ENCODE results near the gene ANAPC7. TPM values are rescaled to one million over a fixed set of nuclear protein-coding genes. Genes with fewer than 3 reads are reported as not detected.

ANAPC7 gene
- total RNA-seq, 2 donors from 2014 or later = 60.2 to 65.8 TPM

DNA sequence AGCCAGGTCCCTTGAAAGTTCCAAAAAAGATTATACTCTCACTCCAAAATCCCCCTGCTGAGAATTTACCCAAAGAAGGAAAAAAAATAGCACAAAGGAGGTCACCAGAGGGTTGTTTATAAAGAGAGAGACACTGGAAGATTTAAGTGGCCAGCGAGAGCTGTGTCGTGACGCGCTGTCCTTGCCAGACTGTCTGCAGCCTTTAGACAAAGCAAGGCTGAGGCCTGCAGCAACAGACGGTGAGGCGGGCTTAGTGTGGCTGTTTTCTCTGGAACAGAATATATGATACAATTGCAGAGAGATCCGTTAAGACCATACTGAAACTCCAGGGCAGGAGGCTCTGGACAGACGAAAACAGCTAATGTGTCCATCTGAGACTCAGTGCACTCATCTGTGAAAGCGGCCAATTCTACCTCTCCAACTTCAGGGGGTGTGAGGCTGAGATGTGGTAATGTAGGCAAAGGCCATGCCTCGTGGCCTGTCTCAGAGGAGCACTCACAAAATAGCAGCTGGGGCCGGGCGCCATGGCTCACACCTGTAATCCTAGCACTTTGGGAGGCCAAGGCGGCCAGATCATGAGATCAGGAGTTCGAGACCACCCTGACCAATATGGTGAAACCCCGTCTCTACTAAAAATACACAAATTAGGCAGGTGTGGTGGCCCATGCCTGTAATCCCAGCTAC, 36.2 kb downstream of the ANAPC7 start:
- no peaks in the 10 kb centered on the region for H3K9me3 ChIP-seq
- H3K27me3 ChIP-seq (replicated peaks; ENCODE audit: insufficient read depth) = no peaks in the 10 kb centered on the region
- no peak overlapping the region for H3K4me3 ChIP-seq
- TF ChIP-seq, protein P1, sequence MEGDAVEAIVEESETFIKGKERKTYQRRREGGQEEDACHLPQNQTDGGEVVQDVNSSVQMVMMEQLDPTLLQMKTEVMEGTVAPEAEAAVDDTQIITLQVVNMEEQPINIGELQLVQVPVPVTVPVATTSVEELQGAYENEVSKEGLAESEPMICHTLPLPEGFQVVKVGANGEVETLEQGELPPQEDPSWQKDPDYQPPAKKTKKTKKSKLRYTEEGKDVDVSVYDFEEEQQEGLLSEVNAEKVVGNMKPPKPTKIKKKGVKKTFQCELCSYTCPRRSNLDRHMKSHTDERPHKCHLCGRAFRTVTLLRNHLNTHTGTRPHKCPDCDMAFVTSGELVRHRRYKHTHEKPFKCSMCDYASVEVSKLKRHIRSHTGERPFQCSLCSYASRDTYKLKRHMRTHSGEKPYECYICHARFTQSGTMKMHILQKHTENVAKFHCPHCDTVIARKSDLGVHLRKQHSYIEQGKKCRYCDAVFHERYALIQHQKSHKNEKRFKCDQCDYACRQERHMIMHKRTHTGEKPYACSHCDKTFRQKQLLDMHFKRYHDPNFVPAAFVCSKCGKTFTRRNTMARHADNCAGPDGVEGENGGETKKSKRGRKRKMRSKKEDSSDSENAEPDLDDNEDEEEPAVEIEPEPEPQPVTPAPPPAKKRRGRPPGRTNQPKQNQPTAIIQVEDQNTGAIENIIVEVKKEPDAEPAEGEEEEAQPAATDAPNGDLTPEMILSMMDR (IDR thresholded peaks at IDR 0.05) = no peak
- no peak for TF ChIP-seq POLR2AphosphoS5 (IDR thresholded peaks at IDR 0.05)
- no peak for TF ChIP-seq POLR2A (IDR thresholded peaks at IDR 0.05)
- H3K36me3 ChIP-seq = no peaks in the 10 kb centered on the region
- WGBS = 62% methylated on average over 15 of the region's 15 CpGs
- DNase-seq (ENCODE audit: low spot score) = no peak
- intact Hi-C loops (cut with DNase I) = no loop called here
- H3K27ac ChIP-seq = peak overlapping the region; percentile 73 to 81
- peaks cover 12% of the 10 kb centered on the region for H3K4me1 ChIP-seq (replicated peaks)

DNA sequence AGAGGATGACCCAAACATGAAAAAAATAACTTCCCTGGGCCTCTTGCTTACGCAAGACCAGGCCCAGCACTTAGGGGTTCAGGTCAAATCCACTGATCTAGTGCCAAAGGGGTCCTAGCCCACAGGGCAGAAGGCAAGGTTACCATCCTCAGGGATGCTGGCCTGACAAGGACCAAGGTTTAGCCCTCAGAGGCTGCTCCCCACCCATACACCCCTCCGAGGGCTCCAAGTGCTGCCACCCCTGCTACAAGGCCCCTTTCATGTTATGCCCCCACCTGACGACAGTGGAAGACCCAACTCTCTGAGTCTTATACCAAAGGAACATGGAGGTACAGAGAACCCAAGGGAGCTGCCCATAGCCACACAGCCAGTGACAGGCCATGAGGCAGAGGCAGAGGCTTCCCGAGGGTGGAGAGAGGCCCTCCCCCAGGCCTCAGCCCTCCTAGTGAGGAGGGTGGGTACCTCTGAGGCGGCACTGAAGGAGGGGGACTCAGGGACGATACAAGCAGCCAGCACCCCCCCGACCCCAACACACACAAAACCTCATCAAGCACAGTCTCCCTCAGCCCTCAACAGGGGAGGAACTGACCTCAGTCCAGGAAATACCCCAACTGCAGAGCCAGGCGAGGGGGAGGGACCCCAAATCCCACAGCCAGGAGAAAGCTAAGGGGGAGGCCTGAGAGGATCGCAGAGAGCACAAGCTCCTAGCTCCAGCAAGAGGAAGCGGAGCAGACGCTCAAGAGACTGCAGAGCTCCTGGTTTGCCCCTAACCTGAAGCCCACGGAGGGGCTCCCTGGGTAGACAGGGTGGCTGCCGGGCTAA, 37.0 kb downstream of the ANAPC7 start:
- peak overlapping the region; percentile 73 to 81 for H3K27ac ChIP-seq
- no peaks in the 10 kb centered on the region for H3K27me3 ChIP-seq (replicated peaks; ENCODE audit: insufficient read depth)
- H3K36me3 ChIP-seq = no peaks in the 10 kb centered on the region
- WGBS = 63% methylated on average over 13 of the region's 13 CpGs
- H3K4me1 ChIP-seq (replicated peaks) = peaks cover 11% of the 10 kb centered on the region
- no peaks in the 10 kb centered on the region for H3K9me3 ChIP-seq
- DNase-seq (ENCODE audit: low spot score) = no peak
- intact Hi-C loops (cut with DNase I) = no loop called here
- TF ChIP-seq POLR2A (IDR thresholded peaks at IDR 0.05) (no peak), POLR2AphosphoS5 (IDR thresholded peaks at IDR 0.05) (no peak)
- TF ChIP-seq, protein P1 (IDR thresholded peaks at IDR 0.05) = no peak
- no peak overlapping the region for H3K4me3 ChIP-seq

DNA sequence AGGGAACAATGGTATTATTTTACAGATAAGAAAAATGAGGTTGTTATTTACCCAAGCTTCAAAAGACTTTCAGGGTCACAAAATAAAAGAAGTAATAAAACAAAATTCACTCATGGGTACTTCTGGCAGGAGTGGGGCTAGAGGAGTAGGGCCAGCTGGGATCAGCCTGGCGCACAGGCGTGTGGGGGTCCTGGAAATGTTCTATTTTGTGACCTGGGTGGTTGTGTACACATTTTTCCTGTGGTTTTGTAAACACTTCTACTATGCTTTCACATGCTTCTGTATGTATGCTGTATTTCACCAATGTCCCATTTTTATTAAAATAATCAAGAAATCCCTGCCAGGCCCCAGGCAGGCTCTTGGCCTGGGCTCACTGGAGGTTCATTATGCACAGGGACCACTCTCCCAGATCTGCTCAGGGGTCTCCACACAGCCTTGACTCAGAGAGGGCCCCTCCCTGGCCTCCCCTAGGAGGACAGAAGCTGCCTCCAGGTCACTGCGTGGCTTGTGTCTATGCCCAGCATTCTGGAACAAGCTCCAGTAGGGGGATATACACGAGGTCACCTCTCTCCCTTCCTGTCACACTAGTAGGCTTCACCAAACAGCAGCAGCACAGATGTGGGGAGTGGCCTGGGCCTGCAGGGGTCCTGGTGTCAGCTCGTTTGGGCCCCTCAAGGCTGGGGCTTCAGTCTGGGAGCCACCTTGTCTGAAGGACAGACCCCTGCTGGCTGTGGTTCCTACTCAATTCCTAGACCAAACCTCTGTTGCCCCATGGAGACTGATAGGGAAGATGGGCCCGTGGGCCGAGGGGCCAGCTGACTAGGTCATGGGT, 37.8 kb downstream of the ANAPC7 start:
- Histone ChIP-seq H3K27me3 (replicated peaks; ENCODE audit: insufficient read depth) (no peaks in the 10 kb centered on the region), H3K4me3 (no peak overlapping the region), H3K4me1 (replicated peaks) (peaks cover 3% of the 10 kb centered on the region), H3K27ac (peak overlapping the region; percentile 73 to 81), H3K36me3 (no peaks in the 10 kb centered on the region), H3K9me3 (no peaks in the 10 kb centered on the region)
- TF ChIP-seq POLR2AphosphoS5 (IDR thresholded peaks at IDR 0.05) (no peak), POLR2A (IDR thresholded peaks at IDR 0.05) (no peak)
- TF ChIP-seq, protein P1 (IDR thresholded peaks at IDR 0.05) = no peak
- WGBS = 66% methylated on average over 7 of the region's 7 CpGs
- intact Hi-C loops (cut with DNase I) = no loop called here
- no peak for DNase-seq (ENCODE audit: low spot score)

DNA sequence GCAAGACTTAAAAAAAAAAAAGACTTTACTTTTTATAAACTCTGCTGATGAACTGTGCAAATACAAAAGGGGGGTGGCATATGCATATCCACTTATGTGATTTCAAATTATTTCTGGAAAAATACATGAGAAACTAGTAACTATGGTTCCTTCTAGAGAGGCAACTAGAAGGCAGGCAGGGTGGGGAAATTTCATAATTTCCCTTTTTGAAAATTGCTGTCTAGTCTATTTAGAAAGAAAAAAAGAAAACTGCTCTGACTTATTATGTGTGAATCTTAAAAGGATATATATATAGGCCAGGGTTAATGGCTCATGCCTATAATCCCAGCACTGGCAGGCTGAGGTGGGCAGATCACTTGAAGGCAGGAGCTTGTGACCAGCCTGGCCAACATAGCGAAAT, 42.3 kb downstream of the ANAPC7 start:
- Histone ChIP-seq H3K4me1 (replicated peaks) (no peaks in the 10 kb centered on the region), H3K36me3 (no peaks in the 10 kb centered on the region), H3K27ac (no peak overlapping the region), H3K27me3 (replicated peaks; ENCODE audit: insufficient read depth) (no peaks in the 10 kb centered on the region), H3K4me3 (no peak overlapping the region), H3K9me3 (no peaks in the 10 kb centered on the region)
- TF ChIP-seq POLR2AphosphoS5 (IDR thresholded peaks at IDR 0.05) = no peak
- TF ChIP-seq POLR2A (IDR thresholded peaks at IDR 0.05) = no peak
- TF ChIP-seq, protein P1 (IDR thresholded peaks at IDR 0.05) = no peak
- no peak for DNase-seq (ENCODE audit: low spot score)
- intact Hi-C loops (cut with DNase I) = no loop called here
- 100% methylated on average over 1 of the region's 1 CpG for WGBS
